ENCODE results near the gene TM4SF4. TPM values are rescaled to one million over a fixed set of nuclear protein-coding genes. Genes with fewer than 3 reads are reported as not detected.
A peak's percentile ranks its signal among the peaks of the same experiment; 100 is the strongest.

TM4SF4 gene
- total and polyA plus RNA-seq, 2 donors (not counting 1 experiment from before 2014, with no cell fraction given) = not detected

DNA sequence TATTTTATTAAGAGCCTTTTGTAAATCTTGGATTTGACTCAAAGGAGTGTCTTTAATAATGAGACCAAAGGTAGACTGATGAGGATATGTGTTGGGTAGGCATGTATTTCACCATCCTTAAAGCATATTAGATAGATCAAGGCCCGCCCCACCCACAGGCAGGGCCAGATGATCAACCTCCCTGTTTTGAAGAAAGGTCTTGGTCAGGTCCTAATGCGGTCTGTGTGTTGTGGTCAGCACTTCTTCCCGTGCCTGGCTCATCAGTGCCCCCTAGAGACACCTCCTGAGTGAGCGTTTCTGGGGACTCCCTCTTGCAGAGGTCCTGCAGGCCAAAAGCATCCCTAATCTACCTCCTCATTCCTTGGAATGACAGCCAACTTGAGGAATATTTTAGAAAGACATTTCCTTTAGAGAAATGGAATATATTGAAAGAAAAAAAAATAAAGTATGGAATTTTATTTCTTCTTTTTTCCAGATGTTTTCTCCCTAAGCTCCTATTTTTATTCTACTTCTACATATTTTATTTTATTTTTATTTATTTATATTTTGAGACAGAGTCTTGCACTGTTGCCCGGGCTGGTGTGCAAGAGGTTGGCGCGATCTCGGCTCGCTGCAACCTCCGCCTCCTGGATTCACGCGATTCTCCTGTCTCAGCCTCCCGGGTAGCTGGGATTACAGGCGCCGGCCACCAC is 6.0 kb downstream of the TM4SF4 start:
- no peak overlapping the region for H3K4me2 ChIP-seq (replicated peaks; ENCODE audit: low read depth, low read length, poor library complexity, severe bottlenecking)
- Mint-ChIP-seq H3K4me1 (no peaks in the 10 kb centered on the region), H3K4me3 (no peak overlapping the region), H3K9me3 (ENCODE audit: insufficient read depth) (no peaks in the 10 kb centered on the region), H3K27ac (no peak overlapping the region), H3K27me3 (peaks cover 4% of the 10 kb centered on the region)
- ATAC-seq (ENCODE audit: low read depth) (no peak), DNase-seq (peak; percentile 15)
- ChIA-PET CTCF (no interaction called here), POLR2A (no interaction called here)
- no peaks in the 10 kb centered on the region for H3K79me2 ChIP-seq (ENCODE audit: control insufficient read depth, insufficient read depth, low read length)
- H3K9ac ChIP-seq (ENCODE audit: low read length) = no peak overlapping the region
- no peaks in the 10 kb centered on the region for H3K9me3 ChIP-seq (ENCODE audit: control extremely low read depth in 1 of 3, control insufficient read depth in 2 of 3, insufficient read depth in 1 of 3, low read length in 2 of 3)
- TF ChIP-seq, protein P1, sequence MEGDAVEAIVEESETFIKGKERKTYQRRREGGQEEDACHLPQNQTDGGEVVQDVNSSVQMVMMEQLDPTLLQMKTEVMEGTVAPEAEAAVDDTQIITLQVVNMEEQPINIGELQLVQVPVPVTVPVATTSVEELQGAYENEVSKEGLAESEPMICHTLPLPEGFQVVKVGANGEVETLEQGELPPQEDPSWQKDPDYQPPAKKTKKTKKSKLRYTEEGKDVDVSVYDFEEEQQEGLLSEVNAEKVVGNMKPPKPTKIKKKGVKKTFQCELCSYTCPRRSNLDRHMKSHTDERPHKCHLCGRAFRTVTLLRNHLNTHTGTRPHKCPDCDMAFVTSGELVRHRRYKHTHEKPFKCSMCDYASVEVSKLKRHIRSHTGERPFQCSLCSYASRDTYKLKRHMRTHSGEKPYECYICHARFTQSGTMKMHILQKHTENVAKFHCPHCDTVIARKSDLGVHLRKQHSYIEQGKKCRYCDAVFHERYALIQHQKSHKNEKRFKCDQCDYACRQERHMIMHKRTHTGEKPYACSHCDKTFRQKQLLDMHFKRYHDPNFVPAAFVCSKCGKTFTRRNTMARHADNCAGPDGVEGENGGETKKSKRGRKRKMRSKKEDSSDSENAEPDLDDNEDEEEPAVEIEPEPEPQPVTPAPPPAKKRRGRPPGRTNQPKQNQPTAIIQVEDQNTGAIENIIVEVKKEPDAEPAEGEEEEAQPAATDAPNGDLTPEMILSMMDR (IDR thresholded peaks at IDR 0.05) = no peak
- no peak for TF ChIP-seq EZH2 (IDR thresholded peaks at IDR 0.05; ENCODE audit: borderline replicate concordance, insufficient read depth, low read depth, low read length, poor library complexity, severe bottlenecking)
- no peaks in the 10 kb centered on the region for H3K4me1 ChIP-seq (ENCODE audit: control insufficient read depth in 2 of 2, insufficient read depth in 2 of 2, low read length in 2 of 2)
- no peaks in the 10 kb centered on the region for H3K27me3 ChIP-seq (replicated peaks in 1 of 4; ENCODE audit: control extremely low read depth in 1 of 4, control insufficient read depth in 3 of 4, insufficient read depth in 4 of 4, low read length in 3 of 4)
- no peak overlapping the region for H3K4me3 ChIP-seq (ENCODE audit: control extremely low read depth in 1 of 5, extremely low read depth in 1 of 5, insufficient read depth in 1 of 5, low read depth in 2 of 5, low read length in 4 of 5)
- no peak overlapping the region for H2AFZ ChIP-seq (ENCODE audit: insufficient read depth, low read depth, low read length, poor library complexity, severe bottlenecking)
- H3K36me3 ChIP-seq (replicated peaks in 1 of 2; ENCODE audit: control extremely low read depth in 1 of 2, control insufficient read depth in 1 of 2, extremely low read depth in 1 of 2, insufficient read depth in 2 of 2, low read length in 1 of 2) = no peaks in the 10 kb centered on the region
- intact Hi-C loops (cut with micrococcal nuclease) = loop anchor here (10.0 kb wide), 1 partner anchor 356 kb away; the partner anchor contains the start of gene HPS3
- WGBS (ENCODE audit: insufficient coverage) = 71% methylated on average over 9 of the region's 15 CpGs
- H3K27ac ChIP-seq (ENCODE audit: low read length in 2 of 2) = no peak overlapping the region
- H4K20me1 ChIP-seq (ENCODE audit: control insufficient read depth, insufficient read depth, low read length, poor library complexity, severe bottlenecking) = no peaks in the 10 kb centered on the region

DNA sequence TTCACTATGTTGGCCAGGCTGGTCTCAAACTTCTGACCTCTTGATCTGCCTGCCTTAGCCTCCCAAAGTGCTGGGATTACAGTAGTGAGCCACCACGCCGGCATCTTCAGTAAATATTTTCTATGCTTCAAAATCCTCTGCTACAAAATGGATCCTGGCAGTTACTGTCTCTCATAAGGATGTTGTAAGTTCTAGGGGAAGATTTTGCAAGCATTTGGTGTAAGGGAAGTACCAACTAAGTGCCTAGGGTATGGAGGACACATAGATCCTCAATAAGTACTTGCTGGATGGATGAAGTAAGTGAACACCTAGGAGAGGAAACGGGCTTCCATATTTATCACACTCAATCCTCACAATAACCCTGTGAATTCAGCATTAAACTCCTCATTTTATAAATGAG is 6.6 kb downstream of the TM4SF4 start:
- ChIA-PET CTCF (no interaction called here), POLR2A (no interaction called here)
- H3K36me3 ChIP-seq (replicated peaks in 1 of 2; ENCODE audit: control extremely low read depth in 1 of 2, control insufficient read depth in 1 of 2, extremely low read depth in 1 of 2, insufficient read depth in 2 of 2, low read length in 1 of 2) = no peaks in the 10 kb centered on the region
- intact Hi-C loops (cut with micrococcal nuclease) = loop anchor here (10.0 kb wide), 1 partner anchor 356 kb away; the partner anchor contains the start of gene HPS3
- no peak overlapping the region for H3K27ac Mint-ChIP-seq
- H3K4me3 ChIP-seq (ENCODE audit: control extremely low read depth in 1 of 5, extremely low read depth in 1 of 5, insufficient read depth in 1 of 5, low read depth in 2 of 5, low read length in 4 of 5) = no peak overlapping the region
- H3K79me2 ChIP-seq (ENCODE audit: control insufficient read depth, insufficient read depth, low read length) = no peaks in the 10 kb centered on the region
- H4K20me1 ChIP-seq (ENCODE audit: control insufficient read depth, insufficient read depth, low read length, poor library complexity, severe bottlenecking) = no peaks in the 10 kb centered on the region
- no peaks in the 10 kb centered on the region for H3K9me3 Mint-ChIP-seq (ENCODE audit: insufficient read depth)
- H3K27me3 Mint-ChIP-seq = no peaks in the 10 kb centered on the region
- no peak overlapping the region for H3K27ac ChIP-seq (ENCODE audit: low read length in 2 of 2)
- H3K4me2 ChIP-seq (replicated peaks; ENCODE audit: low read depth, low read length, poor library complexity, severe bottlenecking) = no peak overlapping the region
- H3K9me3 ChIP-seq (ENCODE audit: control extremely low read depth in 1 of 3, control insufficient read depth in 2 of 3, insufficient read depth in 1 of 3, low read length in 2 of 3) = no peaks in the 10 kb centered on the region
- DNase-seq (no peak), ATAC-seq (ENCODE audit: low read depth) (no peak)
- H3K4me1 ChIP-seq (ENCODE audit: control insufficient read depth in 2 of 2, insufficient read depth in 2 of 2, low read length in 2 of 2) = no peaks in the 10 kb centered on the region
- no peaks in the 10 kb centered on the region for H3K4me1 Mint-ChIP-seq
- no peak overlapping the region for H3K9ac ChIP-seq (ENCODE audit: low read length)
- H2AFZ ChIP-seq (ENCODE audit: insufficient read depth, low read depth, low read length, poor library complexity, severe bottlenecking) = no peak overlapping the region
- H3K4me3 Mint-ChIP-seq = no peak overlapping the region
- no CpG with 5 or more reads among the region's 3 CpGs for whole genome bisulfite sequencing (ENCODE audit: insufficient coverage)
- H3K27me3 ChIP-seq (replicated peaks in 1 of 4; ENCODE audit: control extremely low read depth in 1 of 4, control insufficient read depth in 3 of 4, insufficient read depth in 4 of 4, low read length in 3 of 4) = no peaks in the 10 kb centered on the region
- no peak for TF ChIP-seq EZH2 (IDR thresholded peaks at IDR 0.05; ENCODE audit: borderline replicate concordance, insufficient read depth, low read depth, low read length, poor library complexity, severe bottlenecking)
- TF ChIP-seq, protein P1 (IDR thresholded peaks at IDR 0.05) = no peak

Measured in B cell (primary cell).